Neuronal stem cell (in vitro differentiated cells): ENCODE measurements around the gene RPS6KC1.

ENCODE experiments used
- DNase-seq: peaks from one replicate; pipeline ENCODE4 v3.0.0-alpha.2; 2013; ENCODE audit warnings: low spot score
- H2AFZ ChIP-seq: one replicate; pipeline ENCODE4 v1.6.1; 2013; ENCODE audit warnings: mild to moderate bottlenecking, low read length, inconsistent platforms
- H2AK5ac ChIP-seq: 2 replicates; pipeline ENCODE4 v1.6.1; 2013; ENCODE audit warnings: low read depth, mild to moderate bottlenecking, inconsistent platforms, low read length, moderate library complexity, mixed read lengths
- H2BK120ac ChIP-seq: 2 replicates; pipeline ENCODE4 v1.6.1; 2013; ENCODE audit warnings: low read depth, mild to moderate bottlenecking, inconsistent platforms, low read length, moderate library complexity, mixed read lengths
- H2BK12ac ChIP-seq: one replicate; pipeline ENCODE4 v1.6.1; 2013; ENCODE audit warnings: low read length, inconsistent platforms
- H2BK15ac ChIP-seq: 2 replicates; pipeline ENCODE4 v1.6.1; 2013; ENCODE audit warnings: mild to moderate bottlenecking, low read length, inconsistent platforms, mixed read lengths
- H2BK5ac ChIP-seq: one replicate; pipeline ENCODE4 v1.6.1; 2013; ENCODE audit warnings: inconsistent platforms, mild to moderate bottlenecking, low read length, moderate library complexity
- H3K14ac ChIP-seq: one replicate; pipeline ENCODE4 v1.6.1; 2013; ENCODE audit warnings: low read length, inconsistent platforms
- H3K18ac ChIP-seq: 2 replicates; pipeline ENCODE4 v1.6.1; 2013; ENCODE audit warnings: low read length, inconsistent platforms
- H3K23ac ChIP-seq: 2 replicates; pipeline ENCODE4 v1.6.1; 2013; ENCODE audit warnings: low read depth, mild to moderate bottlenecking, mixed read lengths, low read length, inconsistent platforms; ENCODE audit not compliant: poor library complexity
- H3K27ac ChIP-seq: replicated peaks from 3 replicates; pipeline ENCODE4 v1.5.1; 2013; ENCODE audit warnings: low read length, inconsistent platforms
- H3K27me3 ChIP-seq, 3 experiments: 2 replicates each; pipeline ENCODE4 v1.6.1; 2013; ENCODE audit warnings: low read length in 3 of 3, mild to moderate bottlenecking in 2 of 3, inconsistent platforms in 1 of 3, low read depth in 1 of 3, mixed read lengths in 1 of 3, moderate library complexity in 1 of 3; ENCODE audit not compliant: control insufficient read depth in 3 of 3, insufficient read depth in 3 of 3
- H3K36me3 ChIP-seq, 2 donors: replicated peaks in 1 of 2; 2 replicates each; pipeline ENCODE4 v1.6.1; 2013; ENCODE audit warnings: low read length in 2 of 2; ENCODE audit not compliant: control insufficient read depth in 2 of 2, insufficient read depth in 2 of 2
- H3K4ac ChIP-seq: 2 replicates; pipeline ENCODE4 v1.6.1; 2013; ENCODE audit warnings: inconsistent platforms, mild to moderate bottlenecking, low read length, moderate library complexity
- H3K4me1 ChIP-seq, 2 donors: 1 replicate in 1 of 2; 2 replicates in 1 of 2; pipeline ENCODE4 v1.6.1; 2013; ENCODE audit warnings: low read length in 2 of 2, low read depth in 1 of 2; ENCODE audit not compliant: control insufficient read depth in 2 of 2, insufficient read depth in 1 of 2
- H3K4me2 ChIP-seq: one replicate; pipeline ENCODE4 v1.6.1; 2013; ENCODE audit warnings: mild to moderate bottlenecking, low read length, inconsistent platforms; ENCODE audit not compliant: insufficient read depth, poor library complexity, severe bottlenecking
- H3K4me3 ChIP-seq, 2 donors: 2 replicates each; pipeline ENCODE4 v1.5.1; 2013; ENCODE audit warnings: low read length in 2 of 2, mild to moderate bottlenecking in 2 of 2, inconsistent platforms in 1 of 2, moderate library complexity in 1 of 2
- H3K79me1 ChIP-seq: one replicate; pipeline ENCODE4 v1.6.1; 2013; ENCODE audit warnings: low read depth, mild to moderate bottlenecking, inconsistent platforms, low read length, moderate library complexity
- H3K9ac ChIP-seq: one replicate; pipeline ENCODE4 v1.6.1; 2013; ENCODE audit warnings: mild to moderate bottlenecking, low read depth, low read length, inconsistent platforms; ENCODE audit not compliant: poor library complexity
- H3K9me3 ChIP-seq, 2 donors: replicated peaks in 1 of 2; 2 replicates each; pipeline versions ENCODE3 to v1.6.1; 2013; ENCODE audit warnings: low read length in 2 of 2, mild to moderate bottlenecking in 2 of 2, inconsistent platforms in 1 of 2, low read depth in 1 of 2, mixed read lengths in 1 of 2, moderate library complexity in 1 of 2; ENCODE audit not compliant: control insufficient read depth in 2 of 2, insufficient read depth in 1 of 2
- H4K8ac ChIP-seq: one replicate; pipeline ENCODE4 v1.6.1; 2013; ENCODE audit warnings: low read depth, mild to moderate bottlenecking, inconsistent platforms, low read length, moderate library complexity
- H4K91ac ChIP-seq: one replicate; pipeline ENCODE4 v1.6.1; 2013; ENCODE audit warnings: low read length, low read depth, mild to moderate bottlenecking, inconsistent platforms; ENCODE audit not compliant: poor library complexity
- WGBS, 2 donors: extraction: QIAGEN DNeasy Blood & Tissue Kit; methylation state at CpG; one replicate each; pipeline ENCODE4 v1.1.7; 2013; ENCODE audit warnings: missing lambda C conversion rate in 2 of 2, mixed read lengths in 1 of 2; ENCODE audit not compliant: insufficient read length in 2 of 2, insufficient replicate concordance in 1 of 2; ENCODE audit errors: extremely low coverage in 2 of 2; 5-methylcytosine and 5-hydroxymethylcytosine counted together

The RPS6KC1 gene

GRCh38 chr1:213162338-213162737, 111.3 kb downstream of the RPS6KC1 start:
- H2BK15ac ChIP-seq: no peak overlapping the region
- H2BK120ac ChIP-seq: no peak overlapping the region
- DNase-seq: no peak
- H3K9me3 ChIP-seq: no peaks in the 10 kb centered on the region
- H3K4ac ChIP-seq: no peak overlapping the region
- no peak overlapping the region for H2AK5ac ChIP-seq
- H3K4me2 ChIP-seq: no peak overlapping the region
- H3K18ac ChIP-seq: no peak overlapping the region
- H3K14ac ChIP-seq: no peak overlapping the region
- H3K4me3 ChIP-seq: no peak overlapping the region
- no CpG with 5 or more reads among the region's 2 CpGs for WGBS, 2 donors
- H3K27ac ChIP-seq: no peak overlapping the region
- no peak overlapping the region for H3K23ac ChIP-seq
- H3K27me3 ChIP-seq: no peaks in the 10 kb centered on the region
- H2BK12ac ChIP-seq: no peak overlapping the region
- no peaks in the 10 kb centered on the region for H3K4me1 ChIP-seq
- no peak overlapping the region for H3K9ac ChIP-seq
- no peak overlapping the region for H2AFZ ChIP-seq
- no peak overlapping the region for H2BK5ac ChIP-seq
- no peaks in the 10 kb centered on the region for H3K79me1 ChIP-seq
- no peak overlapping the region for H4K91ac ChIP-seq
- no peaks in the 10 kb centered on the region for H3K36me3 ChIP-seq
- H4K8ac ChIP-seq: no peak overlapping the region

GRCh38 chr1:213162862-213163261, 111.8 kb downstream of the RPS6KC1 start:
- no peak overlapping the region for H3K9ac ChIP-seq
- DNase-seq: no peak
- no peak overlapping the region for H3K18ac ChIP-seq
- no peaks in the 10 kb centered on the region for H3K4me1 ChIP-seq
- H3K36me3 ChIP-seq: no peaks in the 10 kb centered on the region
- H2BK12ac ChIP-seq: no peak overlapping the region
- H3K4me3 ChIP-seq: no peak overlapping the region
- no peak overlapping the region for H3K23ac ChIP-seq
- no peak overlapping the region for H2AFZ ChIP-seq
- H2BK15ac ChIP-seq: no peak overlapping the region
- no peaks in the 10 kb centered on the region for H3K27me3 ChIP-seq
- no peaks in the 10 kb centered on the region for H3K79me1 ChIP-seq
- H3K9me3 ChIP-seq: no peaks in the 10 kb centered on the region
- H3K14ac ChIP-seq: no peak overlapping the region
- WGBS, 2 donors: no CpG with 5 or more reads among the region's 1 CpG
- H4K91ac ChIP-seq: no peak overlapping the region
- H4K8ac ChIP-seq: no peak overlapping the region
- H2BK5ac ChIP-seq: no peak overlapping the region
- H3K4me2 ChIP-seq: no peak overlapping the region
- H2AK5ac ChIP-seq: no peak overlapping the region
- H3K4ac ChIP-seq: no peak overlapping the region
- no peak overlapping the region for H2BK120ac ChIP-seq
- H3K27ac ChIP-seq: no peak overlapping the region

- no peak overlapping the region for H4K8ac ChIP-seq
- H3K27me3 ChIP-seq: no peaks in the 10 kb centered on the region
- WGBS, 2 donors: no CpG with 5 or more reads among the region's 3 CpGs
- no peak overlapping the region for H3K18ac ChIP-seq
- no peak overlapping the region for H3K4me2 ChIP-seq
- H4K91ac ChIP-seq: no peak overlapping the region
- H2BK120ac ChIP-seq: no peak overlapping the region
- no peak overlapping the region for H3K23ac ChIP-seq
- no peaks in the 10 kb centered on the region for H3K36me3 ChIP-seq
- H3K4ac ChIP-seq: no peak overlapping the region
- no peaks in the 10 kb centered on the region for H3K79me1 ChIP-seq
- no peak overlapping the region for H2BK5ac ChIP-seq
- no peak overlapping the region for H3K9ac ChIP-seq
- no peak overlapping the region for H3K4me3 ChIP-seq
- no peaks in the 10 kb centered on the region for H3K4me1 ChIP-seq
- no peak overlapping the region for H3K14ac ChIP-seq
- no peak overlapping the region for H2AFZ ChIP-seq
- H3K27ac ChIP-seq: no peak overlapping the region
- no peaks in the 10 kb centered on the region for H3K9me3 ChIP-seq
- H2BK12ac ChIP-seq: no peak overlapping the region
- DNase-seq: no peak
- H2BK15ac ChIP-seq: no peak overlapping the region
- no peak overlapping the region for H2AK5ac ChIP-seq
These were observed 112.3 kb downstream of the RPS6KC1 start for GRCh38 chr1:213163278-213163711.

GRCh38 chr1:213164561-213164960, 113.5 kb downstream of the RPS6KC1 start:
- no peak overlapping the region for H3K4me3 ChIP-seq
- DNase-seq: no peak
- no peak overlapping the region for H2AFZ ChIP-seq
- H2BK120ac ChIP-seq: no peak overlapping the region
- WGBS, 2 donors: no CpG with 5 or more reads among the region's 3 CpGs
- H3K79me1 ChIP-seq: no peaks in the 10 kb centered on the region
- H2BK12ac ChIP-seq: no peak overlapping the region
- no peak overlapping the region for H3K27ac ChIP-seq
- no peak overlapping the region for H3K9ac ChIP-seq
- no peaks in the 10 kb centered on the region for H3K36me3 ChIP-seq
- no peaks in the 10 kb centered on the region for H3K9me3 ChIP-seq
- no peaks in the 10 kb centered on the region for H3K27me3 ChIP-seq
- H3K18ac ChIP-seq: no peak overlapping the region
- H2BK5ac ChIP-seq: no peak overlapping the region
- H4K91ac ChIP-seq: no peak overlapping the region
- H3K23ac ChIP-seq: no peak overlapping the region
- no peak overlapping the region for H3K4ac ChIP-seq
- no peaks in the 10 kb centered on the region for H3K4me1 ChIP-seq
- no peak overlapping the region for H4K8ac ChIP-seq
- no peak overlapping the region for H2BK15ac ChIP-seq
- no peak overlapping the region for H3K4me2 ChIP-seq
- no peak overlapping the region for H2AK5ac ChIP-seq
- no peak overlapping the region for H3K14ac ChIP-seq
